Measurements from ENCODE around the gene HMCN2.

HMCN2 gene

GRCh38 chr9:130478152-130478551 lies 212.6 kb downstream of the HMCN2 start:
- no peak overlapping the region for H3K4me3 ChIP-seq (ENCODE audit: control insufficient read depth, low read depth, low read length)
- DNase-seq (ENCODE audit: low read depth): no peak
- TF ChIP-seq CTCF (IDR thresholded peaks at IDR 0.05; ENCODE audit: control insufficient read depth, insufficient read depth, low read depth, low read length, missing control alignments): no peak

- no peak overlapping the region for H3K4me3 ChIP-seq (ENCODE audit: control insufficient read depth, low read depth, low read length)
- TF ChIP-seq CTCF (IDR thresholded peaks at IDR 0.05; ENCODE audit: control insufficient read depth, insufficient read depth, low read depth, low read length, missing control alignments): no peak
- DNase-seq (ENCODE audit: low read depth): no peak
Measured at GRCh38 chr9:130478736-130479575, 213.4 kb downstream of the HMCN2 start.

GRCh38 chr9:130479587-130479986 lies 214.0 kb downstream of the HMCN2 start:
- H3K4me3 ChIP-seq (ENCODE audit: control insufficient read depth, low read depth, low read length): no peak overlapping the region
- no peak for TF ChIP-seq CTCF (IDR thresholded peaks at IDR 0.05; ENCODE audit: control insufficient read depth, insufficient read depth, low read depth, low read length, missing control alignments)
- no peak for DNase-seq (ENCODE audit: low read depth)

- no peak overlapping the region for H3K4me3 ChIP-seq (ENCODE audit: control insufficient read depth, low read depth, low read length)
- DNase-seq (ENCODE audit: low read depth): no peak
- TF ChIP-seq CTCF (IDR thresholded peaks at IDR 0.05; ENCODE audit: control insufficient read depth, insufficient read depth, low read depth, low read length, missing control alignments): no peak
Measured at GRCh38 chr9:130480673-130481072, 215.1 kb downstream of the HMCN2 start.

GRCh38 chr9:130482463-130482862 lies 216.9 kb downstream of the HMCN2 start:
- no peak overlapping the region for H3K4me3 ChIP-seq (ENCODE audit: control insufficient read depth, low read depth, low read length)
- no peak for TF ChIP-seq CTCF (IDR thresholded peaks at IDR 0.05; ENCODE audit: control insufficient read depth, insufficient read depth, low read depth, low read length, missing control alignments)
- no peak for DNase-seq (ENCODE audit: low read depth)

- no peak for DNase-seq (ENCODE audit: low read depth)
- no peak for TF ChIP-seq CTCF (IDR thresholded peaks at IDR 0.05; ENCODE audit: control insufficient read depth, insufficient read depth, low read depth, low read length, missing control alignments)
Measured at GRCh38 chr9:130483371-130483971, 217.9 kb downstream of the HMCN2 start.

More at GRCh38 chr9:130483371-130483971, 217.9 kb downstream of the HMCN2 start:
- no peak overlapping the region for H3K4me3 ChIP-seq (ENCODE audit: control insufficient read depth, low read depth, low read length)
